Breast epithelium (tissue), 4 donors: ENCODE results near the gene FRMD6. TPM values are rescaled to one million over a fixed set of nuclear protein-coding genes. Genes with fewer than 3 reads are reported as not detected.

ENCODE experiments used
- DNase-seq, 2 donors: peaks; one replicate each; pipeline ENCODE4 v3.0.0-alpha.2; 2019; ENCODE audit warnings: low spot score in 2 of 2
- H3K27ac ChIP-seq, 2 donors: fragments of 200-600 bp; sonication (generic) in 1 of 2; one replicate each; pipeline ENCODE4 v1.5.1; 2016 to 2019; ENCODE audit warnings: mild to moderate bottlenecking in 1 of 2
- H3K27me3 ChIP-seq, 2 donors: fragments of 200-600 bp; sonication (generic) in 1 of 2; one replicate each; pipeline versions ENCODE4 v1.5.1 to v1.6.0; 2017 to 2019; ENCODE audit warnings: control low read depth in 1 of 2, mild to moderate bottlenecking in 1 of 2
- H3K36me3 ChIP-seq: fragments of 200-600 bp; one replicate; pipeline ENCODE4 v1.5.1; 2019
- H3K4me1 ChIP-seq, 2 donors: fragments of 200-600 bp; sonication (generic); one replicate each; pipeline ENCODE4 v1.5.1; 2016 to 2019; ENCODE audit warnings: control low read depth in 1 of 2
- H3K4me3 ChIP-seq, 3 donors: fragments of 200-600 bp; sonication (generic); 1 replicate in 2 of 3; 2 replicates in 1 of 3; pipeline ENCODE4 v1.5.1; 2016 to 2019; ENCODE audit warnings: mild to moderate bottlenecking in 3 of 3, moderate library complexity in 2 of 3
- H3K9me3 ChIP-seq, 2 donors: fragments of 200-600 bp; sonication (generic) in 1 of 2; one replicate each; pipeline ENCODE4 v1.5.1; 2016 to 2019; ENCODE audit warnings: control low read depth in 1 of 2
- POLR2A ChIP-seq: fragments of 450-650 bp; IDR thresholded peaks from one replicate; pipeline ENCODE4 v1.6.1; 2016; ENCODE audit warnings: antibody characterized with exemption, mild to moderate bottlenecking, moderate library complexity
- POLR2AphosphoS5 ChIP-seq, 3 donors: sonication (generic); formaldehyde crosslinking; IDR thresholded peaks; one replicate each; pipeline ENCODE4 v1.6.1; 2017; ENCODE audit warnings: antibody characterized with exemption in 3 of 3
- intact Hi-C: fragments of 100-400 bp; cut with DNase I; formaldehyde crosslinking; loops from one replicate; pipeline ENCODE4 v1.15.1; 2023; ENCODE audit warnings: low total_unique reads
- total RNA-seq, 3 donors: library from RNA; depleted of rRNA; stranded (reverse); fragments of >200 nt; gene quantifications; one replicate each; pipeline ENCODE4 v1.1.0, GENCODE V29; 2016
- TF ChIP-seq, protein P1 (sequence below), 3 donors: fragments of 450-650 bp; IDR thresholded peaks; one replicate each; pipeline ENCODE4 v1.5.1; 2016 to 2017; ENCODE audit warnings: antibody characterized with exemption in 3 of 3, mild to moderate bottlenecking in 3 of 3, moderate library complexity in 3 of 3

FRMD6 gene
- total RNA-seq, 3 donors from 2014 or later: 14.6 to 111 (median 80.3) TPM

DNA sequence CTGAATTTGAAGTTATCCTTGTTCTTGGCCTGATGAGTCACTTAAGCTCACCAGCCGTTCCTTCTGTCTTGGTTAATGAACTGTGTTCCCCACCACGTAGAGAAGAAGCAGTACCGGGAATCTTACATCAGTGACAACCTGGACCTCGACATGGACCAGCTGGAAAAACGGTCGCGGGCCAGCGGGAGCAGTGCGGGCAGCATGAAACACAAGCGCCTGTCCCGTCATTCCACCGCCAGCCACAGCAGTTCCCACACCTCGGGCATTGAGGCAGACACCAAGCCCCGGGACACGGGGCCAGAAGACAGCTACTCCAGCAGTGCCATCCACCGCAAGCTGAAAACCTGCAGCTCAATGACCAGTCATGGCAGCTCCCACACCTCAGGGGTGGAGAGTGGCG, 68.2 kb downstream of the FRMD6 start:
- no peaks in the 10 kb centered on the region for H3K36me3 ChIP-seq
- H3K27ac ChIP-seq: no peak overlapping the region
- no peak for DNase-seq
- no peaks in the 10 kb centered on the region for H3K9me3 ChIP-seq
- H3K4me1 ChIP-seq: no peaks in the 10 kb centered on the region
- intact Hi-C loops: no loop called here
- H3K27me3 ChIP-seq: no peaks in the 10 kb centered on the region
- TF ChIP-seq POLR2AphosphoS5 (IDR thresholded peaks at IDR 0.05): no peak
- TF ChIP-seq POLR2A: no peak
- TF ChIP-seq, protein P1, sequence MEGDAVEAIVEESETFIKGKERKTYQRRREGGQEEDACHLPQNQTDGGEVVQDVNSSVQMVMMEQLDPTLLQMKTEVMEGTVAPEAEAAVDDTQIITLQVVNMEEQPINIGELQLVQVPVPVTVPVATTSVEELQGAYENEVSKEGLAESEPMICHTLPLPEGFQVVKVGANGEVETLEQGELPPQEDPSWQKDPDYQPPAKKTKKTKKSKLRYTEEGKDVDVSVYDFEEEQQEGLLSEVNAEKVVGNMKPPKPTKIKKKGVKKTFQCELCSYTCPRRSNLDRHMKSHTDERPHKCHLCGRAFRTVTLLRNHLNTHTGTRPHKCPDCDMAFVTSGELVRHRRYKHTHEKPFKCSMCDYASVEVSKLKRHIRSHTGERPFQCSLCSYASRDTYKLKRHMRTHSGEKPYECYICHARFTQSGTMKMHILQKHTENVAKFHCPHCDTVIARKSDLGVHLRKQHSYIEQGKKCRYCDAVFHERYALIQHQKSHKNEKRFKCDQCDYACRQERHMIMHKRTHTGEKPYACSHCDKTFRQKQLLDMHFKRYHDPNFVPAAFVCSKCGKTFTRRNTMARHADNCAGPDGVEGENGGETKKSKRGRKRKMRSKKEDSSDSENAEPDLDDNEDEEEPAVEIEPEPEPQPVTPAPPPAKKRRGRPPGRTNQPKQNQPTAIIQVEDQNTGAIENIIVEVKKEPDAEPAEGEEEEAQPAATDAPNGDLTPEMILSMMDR (IDR thresholded peaks at IDR 0.05): no peak
- H3K4me3 ChIP-seq: no peak overlapping the region

DNA sequence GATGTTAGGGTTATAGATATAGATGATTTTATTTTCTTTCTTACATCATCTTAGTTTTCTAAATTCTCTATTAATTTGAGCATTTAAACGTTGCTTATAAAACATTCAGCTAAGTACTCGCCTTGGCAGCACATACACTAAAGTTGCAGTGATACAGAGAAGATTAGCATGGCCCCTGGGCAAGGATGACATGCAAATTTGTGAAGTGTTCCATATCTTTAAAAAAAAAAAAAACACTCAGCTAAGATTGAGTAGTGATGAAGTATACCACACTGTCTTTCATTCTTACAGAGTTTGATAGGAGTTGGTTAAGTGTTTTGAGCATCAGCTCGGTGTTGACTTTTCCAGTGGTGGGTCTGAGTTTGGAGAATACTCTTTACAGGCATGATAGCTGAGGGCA, 72.3 kb downstream of the FRMD6 start:
- H3K27me3 ChIP-seq: no peaks in the 10 kb centered on the region
- no peaks in the 10 kb centered on the region for H3K4me1 ChIP-seq
- no peaks in the 10 kb centered on the region for H3K9me3 ChIP-seq
- peaks cover 4% of the 10 kb centered on the region for H3K36me3 ChIP-seq
- TF ChIP-seq, protein P1 (IDR thresholded peaks at IDR 0.05): no peak
- TF ChIP-seq POLR2AphosphoS5 (IDR thresholded peaks at IDR 0.05): no peak
- TF ChIP-seq POLR2A: no peak
- H3K4me3 ChIP-seq: no peak overlapping the region
- DNase-seq: no peak
- no peak overlapping the region for H3K27ac ChIP-seq
- intact Hi-C loops: loop anchor here (1.0 kb wide), 1 partner anchor 15 kb away; no protein-coding TSS in a partner anchor

DNA sequence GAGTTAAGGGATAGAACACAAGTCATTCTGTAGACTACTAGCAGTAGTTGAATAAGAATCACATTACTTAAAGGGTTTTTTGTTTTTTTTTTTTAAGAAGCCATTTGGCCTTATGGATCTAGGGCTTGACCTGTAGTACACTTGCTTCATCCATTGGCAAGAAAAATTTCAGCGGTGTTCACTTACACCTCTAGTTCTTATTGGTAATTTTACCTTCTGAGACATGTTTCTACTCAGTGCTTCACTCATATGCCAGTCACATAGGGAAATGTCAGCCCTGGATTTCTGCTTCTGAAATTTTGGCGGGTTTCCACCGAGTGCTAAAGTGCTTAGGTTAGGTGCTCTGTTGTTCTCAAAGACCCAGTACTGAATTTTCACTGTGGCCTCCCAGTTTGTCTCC, 72.9 kb downstream of the FRMD6 start:
- Histone ChIP-seq H3K4me1 (no peaks in the 10 kb centered on the region), H3K4me3 (no peak overlapping the region), H3K27ac (no peak overlapping the region), H3K9me3 (no peaks in the 10 kb centered on the region), H3K27me3 (no peaks in the 10 kb centered on the region), H3K36me3 (peaks cover 4% of the 10 kb centered on the region)
- intact Hi-C loops: no loop called here
- TF ChIP-seq POLR2A: no peak
- TF ChIP-seq POLR2AphosphoS5 (IDR thresholded peaks at IDR 0.05): no peak
- TF ChIP-seq, protein P1 (IDR thresholded peaks at IDR 0.05): no peak
- DNase-seq: no peak

DNA sequence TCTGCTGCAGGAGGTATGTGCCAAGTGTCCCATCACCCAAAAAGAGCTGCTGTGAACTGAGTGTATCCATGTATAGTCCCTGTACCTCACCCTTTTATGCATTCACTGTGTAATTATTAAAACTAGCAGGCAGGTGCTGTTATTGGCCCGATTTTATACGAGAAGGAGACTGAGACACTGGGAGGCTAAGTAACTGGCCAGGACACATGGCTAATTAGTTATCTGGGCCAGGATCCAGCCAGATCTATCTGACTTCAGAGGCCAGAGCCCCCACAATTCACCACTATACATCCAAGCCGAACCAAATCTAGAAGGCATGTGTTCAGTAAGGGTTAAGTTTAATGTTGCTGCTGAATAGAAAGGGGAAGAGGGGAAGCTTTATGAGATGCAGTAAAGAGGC, 73.4 kb downstream of the FRMD6 start:
- TF ChIP-seq, protein P1 (IDR thresholded peaks at IDR 0.05): no peak
- no peak for TF ChIP-seq POLR2A
- H3K4me1 ChIP-seq: no peaks in the 10 kb centered on the region
- H3K27ac ChIP-seq: no peak overlapping the region
- no peaks in the 10 kb centered on the region for H3K27me3 ChIP-seq
- no peaks in the 10 kb centered on the region for H3K9me3 ChIP-seq
- no peak overlapping the region for H3K4me3 ChIP-seq
- peaks cover 4% of the 10 kb centered on the region for H3K36me3 ChIP-seq
- intact Hi-C loops: no loop called here
- no peak for DNase-seq

DNA sequence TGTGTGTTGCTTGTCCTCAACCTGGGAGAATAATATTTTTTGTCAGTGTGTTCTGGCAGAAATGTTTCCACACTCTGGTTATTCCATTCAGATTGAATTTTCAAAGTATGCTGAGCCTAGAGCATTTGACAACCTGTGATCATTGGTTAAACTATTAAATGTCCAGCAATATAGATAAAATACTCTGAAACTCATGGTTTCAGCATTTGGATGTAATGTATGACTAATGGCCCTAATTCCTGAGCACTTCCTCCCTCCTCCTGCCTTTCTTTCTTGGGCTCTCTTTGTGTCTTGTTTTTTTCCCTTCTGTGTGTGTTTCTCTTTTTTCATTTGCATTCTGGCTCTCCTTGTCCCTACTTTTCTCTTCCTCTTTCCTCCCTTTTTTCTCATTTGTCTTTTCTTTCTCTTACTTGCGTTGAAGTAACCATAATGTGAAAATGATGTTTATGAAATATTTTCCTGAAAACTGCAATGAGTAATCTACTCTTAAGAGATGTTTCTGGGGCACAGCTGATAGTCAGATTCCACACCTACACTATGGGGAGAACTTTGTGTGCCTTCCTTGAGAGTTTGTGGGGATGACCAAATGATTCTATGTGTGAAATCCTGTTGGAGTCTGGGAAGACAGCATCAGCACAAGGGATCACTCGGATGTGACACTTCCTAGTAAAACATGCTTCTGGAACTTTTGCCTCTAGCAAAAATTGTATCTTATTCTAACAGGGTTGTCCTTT, 74.6 kb downstream of the FRMD6 start:
- no peak overlapping the region for H3K27ac ChIP-seq
- no peak for TF ChIP-seq POLR2AphosphoS5 (IDR thresholded peaks at IDR 0.05)
- TF ChIP-seq, protein P1 (IDR thresholded peaks at IDR 0.05): no peak
- no peak for TF ChIP-seq POLR2A
- H3K36me3 ChIP-seq: peaks cover 4% of the 10 kb centered on the region
- no peaks in the 10 kb centered on the region for H3K27me3 ChIP-seq
- no peak for DNase-seq
- H3K9me3 ChIP-seq: no peaks in the 10 kb centered on the region
- H3K4me1 ChIP-seq: no peaks in the 10 kb centered on the region
- H3K4me3 ChIP-seq: no peak overlapping the region
- intact Hi-C loops: no loop called here
